Adrenal gland (tissue), 5 donors: ENCODE measurements around the gene ARG1.

Experiments
- CTCF ChIP-seq, 6 experiments: fragments of 450-650 bp in 4 of 6; fragments of 200-600 bp in 2 of 6; sonication (generic) in 1 of 6; IDR thresholded peaks; 1 replicate in 5 of 6; 2 replicates in 1 of 6; pipeline versions ENCODE4 v1.5.1 to v1.8.0; 2016 to 2021; ENCODE audit warnings: antibody characterized with exemption in 6 of 6, mild to moderate bottlenecking in 2 of 6, moderate library complexity in 1 of 6
- POLR2A ChIP-seq, 2 donors: fragments of 450-650 bp; IDR thresholded peaks; one replicate each; pipeline ENCODE4 v1.6.1; 2017; ENCODE audit warnings: antibody characterized with exemption in 2 of 2, mild to moderate bottlenecking in 2 of 2, moderate library complexity in 1 of 2
- donor health status: DM: no; HTN: no; CAD: no.

DNA sequence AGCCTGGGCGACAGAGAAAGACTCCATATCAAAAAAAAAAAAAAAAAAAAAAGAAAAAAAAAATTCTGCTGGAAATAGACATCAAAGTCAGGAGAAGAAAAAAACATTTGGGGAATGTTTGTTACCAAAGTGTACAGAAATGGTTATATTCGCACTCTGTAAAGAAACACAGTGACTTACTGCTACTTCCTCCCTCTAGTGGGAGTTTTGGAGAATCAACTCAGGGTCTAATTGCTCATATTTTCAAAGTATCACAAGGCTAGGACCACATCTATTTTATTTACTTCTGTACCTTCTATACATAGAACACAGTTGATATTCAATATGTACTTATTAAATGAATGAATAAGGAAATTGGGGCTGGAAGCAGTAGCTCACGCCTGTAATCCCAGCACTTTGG is 24.4 kb downstream of the ARG1 start:
- TF ChIP-seq POLR2A (IDR thresholded peaks at IDR 0.05), result no peak
- TF ChIP-seq CTCF (IDR thresholded peaks at IDR 0.05), result peak; percentile 23 to 53 (median 33)
